ENCODE results near the gene SLC25A25. TPM values are rescaled to one million over a fixed set of nuclear protein-coding genes. Genes with fewer than 3 reads are reported as not detected.

Gene SLC25A25
- total RNA-seq, 4 donors from 2014 or later, result 15.8 to 37.9 (median 24.1) TPM

- no peaks in the 10 kb centered on the region for H3K36me3 ChIP-seq
- TF ChIP-seq CTCF (IDR thresholded peaks at IDR 0.05) (no peak), POLR2A (IDR thresholded peaks at IDR 0.05) (no peak)
Measured at GRCh38 chr9:128146591-128147120, 78.6 kb downstream of the SLC25A25 start.

GRCh38 chr9:128148509-128149000, 80.5 kb downstream of the SLC25A25 start:
- peaks cover 40 to 76% (median 43%) of the 10 kb centered on the region in 3 donors for H3K4me1 ChIP-seq
- TF ChIP-seq POLR2A (IDR thresholded peaks at IDR 0.05) (no peak), CTCF (IDR thresholded peaks at IDR 0.05) (no peak)
- WGBS, 2 donors, result 60 to 100% methylated on average over 1 to 2 of the region's 5 CpGs
- intact Hi-C loops (cut with DNase I), result no loop called here
- H3K4me3 ChIP-seq, result no peak overlapping the region
- peak overlapping the region; percentile 69 to 84 (median 74) for H3K27ac ChIP-seq
- H3K36me3 ChIP-seq, result no peaks in the 10 kb centered on the region
- no peaks in the 10 kb centered on the region for H3K27me3 ChIP-seq
- no peaks in the 10 kb centered on the region for H3K9me3 ChIP-seq
- no peak for DNase-seq

More at GRCh38 chr9:128146591-128147120, 78.6 kb downstream of the SLC25A25 start:
- intact Hi-C loops (cut with DNase I), result no loop called here
- no peak for DNase-seq
- H3K27ac ChIP-seq, result peak overlapping the region; percentile 78 to 87 (median 82)
- peaks cover 42 to 80% (median 44%) of the 10 kb centered on the region in 3 donors for H3K4me1 ChIP-seq
- H3K4me3 ChIP-seq, result no peak overlapping the region
- no peaks in the 10 kb centered on the region for H3K27me3 ChIP-seq
- no peaks in the 10 kb centered on the region for H3K9me3 ChIP-seq
- WGBS, 2 donors, result 83 to 95% methylated on average over 6 of the region's 8 CpGs

GRCh38 chr9:128149001-128149701, 81.1 kb downstream of the SLC25A25 start, which contains the start of gene LCN2:
Gene LCN2, plus strand, starts transcription at chr9:128149453. Its CDS starts 73 bp downstream, at chr9:128149526.
- Histone ChIP-seq H3K9me3 (no peaks in the 10 kb centered on the region), H3K27me3 (no peaks in the 10 kb centered on the region), H3K4me3 (peak within 1 kb of the TSS; percentile 5 to 38 (median 22)), H3K27ac (peak within 1 kb of the TSS; percentile 69 to 84 (median 74)), H3K36me3 (no peaks in the 10 kb centered on the region), H3K4me1 (peaks cover 37 to 70% (median 40%) of the 10 kb centered on the region in 3 donors)
- no peak for DNase-seq
- intact Hi-C loops (cut with DNase I), result no loop called here
- TF ChIP-seq CTCF (IDR thresholded peaks at IDR 0.05), result no peak
- TF ChIP-seq POLR2A (IDR thresholded peaks at IDR 0.05), result peak in 1 of 4 donors; percentile 34
- WGBS, 2 donors, result 12 to 53% methylated on average over 7 to 9 of the region's 9 CpGs

GRCh38 chr9:128149951-128150593, 82.0 kb downstream of the SLC25A25 start:
- DNase-seq, result no peak
- Histone ChIP-seq H3K9me3 (no peaks in the 10 kb centered on the region), H3K27ac (peak overlapping the region; percentile 69 to 84 (median 74)), H3K27me3 (no peaks in the 10 kb centered on the region), H3K36me3 (no peaks in the 10 kb centered on the region), H3K4me3 (peak overlapping the region; percentile 5 to 36 (median 22)), H3K4me1 (peaks cover 29 to 61% (median 37%) of the 10 kb centered on the region in 3 donors)
- 61 to 73% methylated on average over 7 to 9 of the region's 11 CpGs for WGBS, 2 donors
- TF ChIP-seq POLR2A (IDR thresholded peaks at IDR 0.05), result no peak
- TF ChIP-seq CTCF (IDR thresholded peaks at IDR 0.05), result no peak
- intact Hi-C loops (cut with DNase I), result no loop called here

Measured in esophagus squamous epithelium (tissue), 5 donors.